ENCODE measurements around the gene NTNG2.
"Not testable (repeated sequence)": the region's sequence is repeated elsewhere in the genome, so short reads cannot be mapped to it uniquely, and the experiment has no call there.

Gene NTNG2

GRCh38 chr9:132161743-132162184 lies at the start of gene NTNG2:
TSS of gene NTNG2 (plus strand) at chr9:132162058. CDS start at chr9:132166832, 4,774 bp downstream.
- Histone ChIP-seq H3K27me3 (ENCODE audit: control insufficient read depth, insufficient read depth, low read length) (peaks cover 74% of the 10 kb centered on the region), H3K4me1 (ENCODE audit: control insufficient read depth, insufficient read depth, low read length) (peaks cover 7% of the 10 kb centered on the region), H3K9me3 (ENCODE audit: control insufficient read depth, low read length) (no peaks in the 10 kb centered on the region), H3K4me3 (ENCODE audit: low read length) (peak within 1 kb of the TSS; percentile 36), H3K9ac (ENCODE audit: low read length) (no peak within 1 kb of the TSS), H3K36me3 (ENCODE audit: control insufficient read depth, insufficient read depth, low read length) (no peaks in the 10 kb centered on the region)

- H3K36me3 ChIP-seq (ENCODE audit: control insufficient read depth, insufficient read depth, low read length) = no peaks in the 10 kb centered on the region
- no peaks in the 10 kb centered on the region for H3K27me3 ChIP-seq (ENCODE audit: control insufficient read depth, insufficient read depth, low read length)
- no peak overlapping the region for H3K9ac ChIP-seq (ENCODE audit: low read length)
- no peaks in the 10 kb centered on the region for H3K9me3 ChIP-seq (ENCODE audit: control insufficient read depth, low read length)
- H3K4me3 ChIP-seq (ENCODE audit: low read length) = no peak overlapping the region
- H3K4me1 ChIP-seq (ENCODE audit: control insufficient read depth, insufficient read depth, low read length) = no peaks in the 10 kb centered on the region
Measured at GRCh38 chr9:132114102-132114707, 47.7 kb upstream of the NTNG2 start.

- no peaks in the 10 kb centered on the region for H3K4me1 ChIP-seq (ENCODE audit: control insufficient read depth, insufficient read depth, low read length)
- H3K9me3 ChIP-seq (ENCODE audit: control insufficient read depth, low read length) = no peaks in the 10 kb centered on the region
- no peaks in the 10 kb centered on the region for H3K36me3 ChIP-seq (ENCODE audit: control insufficient read depth, insufficient read depth, low read length)
- no peak overlapping the region for H3K9ac ChIP-seq (ENCODE audit: low read length)
- no peak overlapping the region for H3K4me3 ChIP-seq (ENCODE audit: low read length)
- peaks cover 2% of the 10 kb centered on the region for H3K27me3 ChIP-seq (ENCODE audit: control insufficient read depth, insufficient read depth, low read length)
Measured at GRCh38 chr9:132116583-132116982, 45.3 kb upstream of the NTNG2 start.

- Histone ChIP-seq H3K36me3 (ENCODE audit: control insufficient read depth, insufficient read depth, low read length) (no peaks in the 10 kb centered on the region), H3K27me3 (ENCODE audit: control insufficient read depth, insufficient read depth, low read length) (peaks cover 9% of the 10 kb centered on the region), H3K4me3 (ENCODE audit: low read length) (no peak overlapping the region), H3K9me3 (ENCODE audit: control insufficient read depth, low read length) (no peaks in the 10 kb centered on the region), H3K9ac (ENCODE audit: low read length) (no peak overlapping the region), H3K4me1 (ENCODE audit: control insufficient read depth, insufficient read depth, low read length) (no peaks in the 10 kb centered on the region)
Measured at GRCh38 chr9:132117694-132118093, 44.2 kb upstream of the NTNG2 start.

GRCh38 chr9:132121021-132121420 lies 40.8 kb upstream of the NTNG2 start:
- Histone ChIP-seq H3K27me3 (ENCODE audit: control insufficient read depth, insufficient read depth, low read length) (peaks cover 24% of the 10 kb centered on the region), H3K9ac (ENCODE audit: low read length) (no peak overlapping the region), H3K36me3 (ENCODE audit: control insufficient read depth, insufficient read depth, low read length) (no peaks in the 10 kb centered on the region), H3K9me3 (ENCODE audit: control insufficient read depth, low read length) (no peaks in the 10 kb centered on the region), H3K4me1 (ENCODE audit: control insufficient read depth, insufficient read depth, low read length) (no peaks in the 10 kb centered on the region), H3K4me3 (ENCODE audit: low read length) (no peak overlapping the region)

- H3K36me3 ChIP-seq (ENCODE audit: control insufficient read depth, insufficient read depth, low read length) = no peaks in the 10 kb centered on the region
- no peak overlapping the region for H3K4me3 ChIP-seq (ENCODE audit: low read length)
- H3K9me3 ChIP-seq (ENCODE audit: control insufficient read depth, low read length) = no peaks in the 10 kb centered on the region
- H3K9ac ChIP-seq (ENCODE audit: low read length) = no peak overlapping the region
- peaks cover 35% of the 10 kb centered on the region for H3K27me3 ChIP-seq (ENCODE audit: control insufficient read depth, insufficient read depth, low read length)
- H3K4me1 ChIP-seq (ENCODE audit: control insufficient read depth, insufficient read depth, low read length) = no peaks in the 10 kb centered on the region
Measured at GRCh38 chr9:132124800-132125199, 37.1 kb upstream of the NTNG2 start.

GRCh38 chr9:132125361-132125760 lies 36.5 kb upstream of the NTNG2 start:
- Histone ChIP-seq H3K36me3 (ENCODE audit: control insufficient read depth, insufficient read depth, low read length) (no peaks in the 10 kb centered on the region), H3K9ac (ENCODE audit: low read length) (no peak overlapping the region), H3K27me3 (ENCODE audit: control insufficient read depth, insufficient read depth, low read length) (peaks cover 36% of the 10 kb centered on the region)

GRCh38 chr9:132125944-132126679 lies 35.7 kb upstream of the NTNG2 start:
- Histone ChIP-seq H3K9me3 (ENCODE audit: control insufficient read depth, low read length) (no peaks in the 10 kb centered on the region), H3K9ac (ENCODE audit: low read length) (no peak overlapping the region), H3K4me1 (ENCODE audit: control insufficient read depth, insufficient read depth, low read length) (no peaks in the 10 kb centered on the region), H3K4me3 (ENCODE audit: low read length) (no peak overlapping the region), H3K27me3 (ENCODE audit: control insufficient read depth, insufficient read depth, low read length) (peaks cover 39% of the 10 kb centered on the region), H3K36me3 (ENCODE audit: control insufficient read depth, insufficient read depth, low read length) (no peaks in the 10 kb centered on the region)

More at GRCh38 chr9:132125361-132125760, 36.5 kb upstream of the NTNG2 start:
- no peak overlapping the region for H3K4me3 ChIP-seq (ENCODE audit: low read length)
- H3K4me1 ChIP-seq (ENCODE audit: control insufficient read depth, insufficient read depth, low read length) = no peaks in the 10 kb centered on the region
- no peaks in the 10 kb centered on the region for H3K9me3 ChIP-seq (ENCODE audit: control insufficient read depth, low read length)

GRCh38 chr9:132126680-132127236 lies 35.1 kb upstream of the NTNG2 start:
- Histone ChIP-seq H3K4me1 (ENCODE audit: control insufficient read depth, insufficient read depth, low read length) (no peaks in the 10 kb centered on the region), H3K9ac (ENCODE audit: low read length) (no peak overlapping the region), H3K36me3 (ENCODE audit: control insufficient read depth, insufficient read depth, low read length) (no peaks in the 10 kb centered on the region), H3K9me3 (ENCODE audit: control insufficient read depth, low read length) (no peaks in the 10 kb centered on the region), H3K4me3 (ENCODE audit: low read length) (no peak overlapping the region), H3K27me3 (ENCODE audit: control insufficient read depth, insufficient read depth, low read length) (peaks cover 40% of the 10 kb centered on the region)

GRCh38 chr9:132127888-132128534 lies 33.8 kb upstream of the NTNG2 start:
- Histone ChIP-seq H3K4me1 (ENCODE audit: control insufficient read depth, insufficient read depth, low read length) (no peaks in the 10 kb centered on the region), H3K9me3 (ENCODE audit: control insufficient read depth, low read length) (no peaks in the 10 kb centered on the region), H3K27me3 (ENCODE audit: control insufficient read depth, insufficient read depth, low read length) (peaks cover 35% of the 10 kb centered on the region), H3K4me3 (ENCODE audit: low read length) (no peak overlapping the region), H3K36me3 (ENCODE audit: control insufficient read depth, insufficient read depth, low read length) (no peaks in the 10 kb centered on the region), H3K9ac (ENCODE audit: low read length) (no peak overlapping the region)

GRCh38 chr9:132129535-132129934 lies 32.3 kb upstream of the NTNG2 start:
- Histone ChIP-seq H3K27me3 (ENCODE audit: control insufficient read depth, insufficient read depth, low read length) (peaks cover 34% of the 10 kb centered on the region), H3K4me1 (ENCODE audit: control insufficient read depth, insufficient read depth, low read length) (no peaks in the 10 kb centered on the region)

GRCh38 chr9:132134085-132134484 lies 27.8 kb upstream of the NTNG2 start:
- peaks cover 23% of the 10 kb centered on the region for H3K27me3 ChIP-seq (ENCODE audit: control insufficient read depth, insufficient read depth, low read length)
- H3K9ac ChIP-seq (ENCODE audit: low read length); H3K36me3 ChIP-seq (ENCODE audit: control insufficient read depth, insufficient read depth, low read length); H3K4me1 ChIP-seq (ENCODE audit: control insufficient read depth, insufficient read depth, low read length); H3K9me3 ChIP-seq (ENCODE audit: control insufficient read depth, low read length); H3K4me3 ChIP-seq (ENCODE audit: low read length): not testable (repeated sequence)

More at GRCh38 chr9:132129535-132129934, 32.3 kb upstream of the NTNG2 start:
- Histone ChIP-seq H3K9ac (ENCODE audit: low read length) (no peak overlapping the region), H3K9me3 (ENCODE audit: control insufficient read depth, low read length) (no peaks in the 10 kb centered on the region), H3K36me3 (ENCODE audit: control insufficient read depth, insufficient read depth, low read length) (no peaks in the 10 kb centered on the region), H3K4me3 (ENCODE audit: low read length) (no peak overlapping the region)
